Stimulated activated memory B cell treated with anti-CD40 and anti-IgM and Interleukin-4, amounts not matched to agents 10 μg/mL and 1 μg/mL and 100 μg/mL, for 72 hours (primary cell): ENCODE data around the gene NADK2.

ENCODE experiments used
- ATAC-seq: fragments of 150-1000 bp; cut with Tn5 transposase; 2 replicates; pipeline ENCODE4 v1.10.0; 2021
- H3K27ac Mint-ChIP-seq: one replicate; pipeline ENCODE4 v1.8.0; 2022; ENCODE audit warnings: mild to moderate bottlenecking, mixed read lengths
- H3K27me3 Mint-ChIP-seq: one replicate; pipeline ENCODE4 v1.8.0; 2022; ENCODE audit warnings: mixed read lengths
- H3K36me3 Mint-ChIP-seq: one replicate; pipeline ENCODE4 v1.8.0; 2022; ENCODE audit warnings: mixed read lengths
- H3K4me1 Mint-ChIP-seq: one replicate; pipeline ENCODE4 v1.8.0; 2022; ENCODE audit warnings: mixed read lengths
- H3K4me3 Mint-ChIP-seq: one replicate; pipeline ENCODE4 v1.8.0; 2022; ENCODE audit warnings: mild to moderate bottlenecking, moderate library complexity, mixed read lengths
- H3K9me3 Mint-ChIP-seq: one replicate; pipeline ENCODE4 v1.8.0; 2022; ENCODE audit warnings: mixed read lengths

The NADK2 gene

GRCh38 chr5:36150676-36151433 is 90.9 kb downstream of the NADK2 start:
- Mint-ChIP-seq H3K27ac (peak overlapping the region; percentile 87), H3K4me1 (peaks cover 40% of the 10 kb centered on the region), H3K27me3 (no peaks in the 10 kb centered on the region), H3K36me3 (peaks cover 21% of the 10 kb centered on the region), H3K9me3 (no peaks in the 10 kb centered on the region), H3K4me3 (peak overlapping the region; percentile 95)
- ATAC-seq = peak; percentile 17

DNA sequence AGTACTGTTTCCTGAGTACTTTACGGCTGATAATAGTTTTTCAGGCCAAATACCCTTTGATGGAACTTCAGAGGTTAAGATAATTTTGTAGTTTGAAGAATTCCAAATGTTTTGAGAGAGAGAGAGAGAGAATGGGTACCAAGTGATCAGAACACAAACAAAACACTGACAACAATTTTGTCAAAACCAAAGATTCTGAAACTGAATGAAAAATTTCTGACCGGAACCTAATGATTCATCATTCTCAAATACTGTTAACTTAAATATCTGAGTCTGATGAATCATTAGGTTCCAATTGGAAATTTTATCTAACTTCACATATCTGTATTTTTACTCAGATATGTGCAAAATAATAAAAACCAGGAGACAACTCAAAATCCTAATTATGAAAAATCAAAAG is 94.0 kb downstream of the NADK2 start:
- Mint-ChIP-seq H3K9me3 (no peaks in the 10 kb centered on the region), H3K4me1 (peaks cover 18% of the 10 kb centered on the region), H3K4me3 (no peak overlapping the region), H3K27ac (no peak overlapping the region), H3K27me3 (no peaks in the 10 kb centered on the region), H3K36me3 (no peaks in the 10 kb centered on the region)
- no peak for ATAC-seq

DNA sequence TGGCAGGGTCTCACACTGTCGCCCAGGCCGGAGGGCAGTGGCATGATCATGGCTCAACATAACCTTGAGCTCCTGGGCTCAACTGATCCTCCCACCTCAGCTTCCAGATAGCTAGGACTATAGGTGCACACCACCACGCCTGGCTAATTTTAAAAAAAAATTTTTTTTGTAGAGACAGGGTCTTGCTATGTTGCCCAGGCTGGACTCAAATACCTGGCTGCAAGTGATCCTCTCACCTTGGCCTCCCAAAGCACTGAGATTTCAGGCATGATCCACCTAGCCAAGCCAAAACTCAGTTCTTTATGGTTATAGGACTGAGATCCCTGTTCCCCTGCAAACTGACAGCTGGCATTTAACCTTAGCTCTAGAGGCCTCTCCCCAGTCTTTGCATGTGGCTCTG is 95.3 kb downstream of the NADK2 start:
- no peaks in the 10 kb centered on the region for H3K9me3 Mint-ChIP-seq
- H3K27me3 Mint-ChIP-seq = no peaks in the 10 kb centered on the region

GRCh38 chr5:36145311-36145710 is 96.4 kb downstream of the NADK2 start:
- Mint-ChIP-seq H3K4me3 (no peak overlapping the region), H3K36me3 (peaks cover 8% of the 10 kb centered on the region), H3K9me3 (peaks cover 3% of the 10 kb centered on the region), H3K27ac (no peak overlapping the region), H3K4me1 (peaks cover 3% of the 10 kb centered on the region), H3K27me3 (no peaks in the 10 kb centered on the region)
- no peak for ATAC-seq

More for the DNA sequence above, 95.3 kb downstream of the NADK2 start:
- Mint-ChIP-seq H3K4me3 (no peak overlapping the region), H3K4me1 (peaks cover 13% of the 10 kb centered on the region), H3K27ac (no peak overlapping the region), H3K36me3 (no peaks in the 10 kb centered on the region)
- ATAC-seq = no peak
